Measurements from ENCODE around the gene NOTO.
A peak's percentile ranks its signal among the peaks of the same experiment; 100 is the strongest.
"Not testable (repeated sequence)": the region's sequence is repeated elsewhere in the genome, so short reads cannot be mapped to it uniquely, and the experiment has no call there.

Gene NOTO, protein sequence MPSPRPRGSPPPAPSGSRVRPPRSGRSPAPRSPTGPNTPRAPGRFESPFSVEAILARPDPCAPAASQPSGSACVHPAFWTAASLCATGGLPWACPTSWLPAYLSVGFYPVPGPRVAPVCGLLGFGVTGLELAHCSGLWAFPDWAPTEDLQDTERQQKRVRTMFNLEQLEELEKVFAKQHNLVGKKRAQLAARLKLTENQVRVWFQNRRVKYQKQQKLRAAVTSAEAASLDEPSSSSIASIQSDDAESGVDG

DNA sequence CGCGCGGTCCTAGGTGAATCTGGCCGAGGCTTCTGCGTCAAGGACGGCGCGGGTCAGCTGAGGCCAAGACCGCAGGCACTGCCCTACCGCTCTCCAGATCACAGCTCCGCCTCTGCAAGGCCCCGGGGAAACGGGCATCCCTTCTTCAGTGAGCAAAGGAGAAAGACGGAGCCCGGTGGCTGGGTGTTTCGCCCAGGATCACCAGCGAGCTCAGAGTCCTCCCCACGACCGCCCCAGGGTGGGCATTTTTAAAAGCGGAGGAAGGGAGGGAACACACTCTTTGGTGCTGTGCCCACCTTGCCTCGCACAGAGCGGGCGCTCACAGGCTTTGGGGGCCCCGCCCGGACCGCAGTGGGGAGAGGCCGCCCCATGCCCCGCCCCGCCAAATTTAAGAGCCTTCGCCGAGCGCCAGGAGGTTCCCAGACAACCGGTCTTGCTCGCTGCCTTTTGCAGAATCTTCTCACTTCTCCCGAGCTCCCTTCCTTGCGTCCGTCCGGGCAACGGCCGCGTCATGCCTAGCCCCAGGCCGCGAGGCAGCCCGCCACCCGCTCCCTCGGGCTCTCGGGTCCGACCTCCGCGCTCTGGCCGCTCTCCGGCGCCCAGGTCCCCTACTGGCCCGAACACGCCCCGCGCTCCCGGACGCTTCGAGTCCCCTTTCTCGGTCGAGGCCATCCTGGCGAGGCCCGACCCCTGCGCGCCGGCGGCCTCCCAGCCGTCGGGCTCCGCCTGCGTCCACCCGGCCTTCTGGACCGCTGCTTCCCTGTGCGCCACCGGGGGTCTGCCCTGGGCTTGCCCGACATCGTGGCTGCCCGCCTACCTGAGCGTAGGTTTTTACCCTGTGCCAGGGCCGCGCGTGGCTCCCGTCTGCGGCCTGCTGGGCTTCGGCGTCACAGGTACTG, at the start of gene NOTO:
Gene NOTO, plus strand, starts transcription at position 419 of the 899 bp plus-strand sequence. Its CDS starts 93 bp downstream, at position 512.
- no peak for DNase-seq (ENCODE audit: low read depth in 2 of 2)

DNA sequence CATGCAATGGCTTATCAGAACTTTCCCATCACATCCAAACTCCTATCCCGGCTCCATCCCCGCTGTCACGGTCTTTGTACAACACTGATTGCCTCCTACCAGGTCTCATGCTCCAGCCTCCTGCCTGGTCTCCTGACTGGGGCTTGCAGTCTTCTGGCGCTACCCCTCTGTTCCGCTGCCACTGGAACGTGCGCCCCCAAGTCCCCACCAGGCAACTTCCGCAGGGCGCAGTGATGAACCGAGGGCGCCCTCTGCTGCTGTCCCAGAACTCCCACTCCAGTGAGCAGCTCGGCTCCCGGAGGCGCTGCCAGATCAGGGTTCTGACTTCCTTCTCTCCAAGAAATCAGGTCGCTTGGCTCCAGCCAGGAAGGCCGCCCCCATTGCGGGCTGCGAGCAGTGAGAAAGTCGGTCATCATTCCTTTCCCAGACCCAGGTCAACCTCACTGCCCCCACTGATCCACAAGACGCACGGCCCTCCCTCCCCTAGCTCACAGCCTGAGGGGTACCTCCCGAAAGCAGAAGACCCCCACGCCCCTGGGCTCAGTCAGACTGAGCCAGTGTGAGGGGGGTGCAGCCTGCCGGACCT, 45.7 kb upstream of the NOTO start:
- DNase-seq (ENCODE audit: low read depth in 2 of 2): no peak

DNA sequence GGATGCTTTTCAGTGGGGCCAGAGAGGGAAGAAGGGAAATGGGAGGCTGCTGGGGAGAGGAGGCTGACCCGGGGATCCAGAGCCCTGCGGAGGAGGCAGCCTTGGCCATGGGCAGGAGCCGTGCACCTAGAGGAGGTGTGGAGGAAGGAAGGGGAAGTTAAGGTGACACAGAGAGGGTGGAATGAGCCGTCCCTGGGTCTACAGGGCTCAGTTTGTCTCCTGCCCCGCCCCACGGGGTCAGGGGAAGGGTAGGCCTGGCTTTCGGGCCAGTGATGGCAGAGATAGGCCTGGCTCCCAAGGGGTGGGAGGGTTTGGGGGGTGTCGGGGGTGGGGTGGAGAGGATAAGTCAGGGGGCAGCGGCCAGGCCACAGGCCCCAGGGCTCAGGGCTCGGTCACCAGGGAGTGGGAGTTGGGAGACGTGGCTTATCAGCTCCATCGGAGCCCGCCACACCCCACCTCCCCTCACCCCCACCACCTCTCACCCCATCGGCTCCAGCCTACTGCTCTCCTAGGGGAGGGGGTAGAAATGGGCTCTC, 39.5 kb upstream of the NOTO start:
- DNase-seq (ENCODE audit: low read depth in 2 of 2): no peak

DNA sequence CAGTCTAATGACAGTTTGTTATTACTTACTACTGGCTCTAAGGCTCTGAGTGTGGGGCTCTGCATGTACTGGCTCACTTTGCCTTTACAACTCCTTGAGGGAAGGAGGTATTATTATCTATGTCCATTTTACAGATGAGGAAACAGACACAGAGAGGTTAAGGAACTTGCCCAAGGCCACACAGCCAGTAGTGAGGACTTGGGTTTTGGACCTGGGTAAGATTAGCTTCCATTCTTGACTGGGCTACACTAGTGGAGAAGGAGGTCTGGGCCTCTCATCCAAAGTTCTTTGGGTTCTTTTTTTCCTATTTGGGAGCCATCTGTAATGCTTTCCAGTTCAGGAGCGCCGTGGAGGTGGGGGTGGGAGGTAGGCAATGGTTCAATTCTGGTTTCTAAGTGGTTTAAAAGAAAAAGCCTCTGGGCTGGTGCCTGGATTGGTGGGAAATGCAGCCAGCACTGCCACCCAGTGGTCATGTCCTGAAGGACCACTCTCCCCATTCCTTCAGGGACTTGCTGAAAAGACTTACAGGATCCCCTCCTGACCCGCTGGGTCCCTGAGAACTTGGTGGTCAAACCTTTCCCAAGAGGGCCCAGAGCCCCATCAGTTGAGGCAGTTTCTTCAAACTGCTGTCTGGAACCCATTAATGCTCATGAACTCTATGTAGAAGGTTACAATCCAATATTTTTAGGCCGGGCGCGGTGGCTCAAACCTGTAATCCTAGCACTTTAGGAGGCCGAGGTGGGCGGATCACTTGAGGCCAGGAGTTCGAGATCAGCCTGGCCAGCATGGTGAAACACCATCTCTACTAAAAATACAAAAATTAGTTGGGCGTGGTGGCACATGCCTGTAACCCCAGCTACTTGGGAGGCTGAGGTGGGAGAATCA, 38.6 kb upstream of the NOTO start:
- no peak for DNase-seq (ENCODE audit: low read depth in 2 of 2)

GRCh38 chr2:73165978-73166377, 36.4 kb upstream of the NOTO start:
- DNase-seq (ENCODE audit: low read depth in 2 of 2): not testable (repeated sequence)

GRCh38 chr2:73166813-73167212, 35.6 kb upstream of the NOTO start:
- not testable (repeated sequence) for DNase-seq (ENCODE audit: low read depth in 2 of 2)

- DNase-seq (ENCODE audit: low read depth in 2 of 2): not testable (repeated sequence)
Observed at GRCh38 chr2:73168348-73168747, 34.0 kb upstream of the NOTO start.

GRCh38 chr2:73170341-73170740, 32.0 kb upstream of the NOTO start:
- DNase-seq (ENCODE audit: low read depth in 2 of 2): not testable (repeated sequence)

GRCh38 chr2:73172963-73173362, 29.4 kb upstream of the NOTO start:
- DNase-seq (ENCODE audit: low read depth in 2 of 2): no peak

DNA sequence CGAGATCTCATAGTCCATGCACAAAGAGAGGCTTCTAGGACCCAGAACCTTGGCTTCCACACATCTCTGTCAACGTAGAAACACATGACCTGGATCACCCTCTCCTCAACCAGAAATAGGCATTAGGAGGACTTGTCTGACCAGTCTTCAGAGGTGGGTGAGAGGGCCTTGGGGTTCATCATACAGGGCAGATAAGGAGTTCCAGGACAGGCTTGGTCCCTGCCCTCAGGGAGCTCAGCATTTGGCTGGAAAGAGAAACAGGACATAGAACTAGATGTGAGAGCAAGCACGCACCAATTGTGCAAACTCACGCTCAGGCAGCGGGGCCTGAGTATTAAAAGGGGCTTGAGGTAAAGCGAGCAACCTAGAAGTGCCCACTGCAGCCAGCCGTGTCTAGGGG, 28.6 kb upstream of the NOTO start:
- no peak for DNase-seq (ENCODE audit: low read depth in 2 of 2)

DNA sequence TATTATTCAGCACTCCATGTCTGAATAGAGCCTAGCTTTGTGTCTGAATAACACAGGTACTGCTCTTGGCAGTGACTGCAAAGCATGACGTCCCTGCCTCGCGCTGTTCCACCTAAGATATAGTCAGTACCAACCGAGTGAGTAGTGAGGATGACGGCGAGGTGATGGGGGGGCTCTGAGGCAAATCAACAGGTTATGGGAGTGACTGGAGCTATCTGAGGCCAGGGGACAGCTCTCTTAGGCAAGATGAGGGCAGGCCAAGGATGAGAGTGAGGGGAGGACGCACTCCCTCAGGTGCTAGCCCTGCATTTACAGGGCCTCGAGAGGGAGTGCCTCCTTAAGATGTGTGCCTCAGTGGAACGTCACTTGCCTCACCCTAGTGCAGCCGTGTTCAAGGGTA, 28.1 kb upstream of the NOTO start:
- no peak for DNase-seq (ENCODE audit: low read depth in 2 of 2)

GRCh38 chr2:73174941-73175662, 27.3 kb upstream of the NOTO start:
- DNase-seq (ENCODE audit: low read depth in 2 of 2): no peak

- peak; percentile 29 to 47 for DNase-seq (ENCODE audit: low read depth in 2 of 2)
Observed at GRCh38 chr2:73175663-73176204, 26.6 kb upstream of the NOTO start.

GRCh38 chr2:73176205-73176880, 26.0 kb upstream of the NOTO start:
- no peak for DNase-seq (ENCODE audit: low read depth in 2 of 2)

DNA sequence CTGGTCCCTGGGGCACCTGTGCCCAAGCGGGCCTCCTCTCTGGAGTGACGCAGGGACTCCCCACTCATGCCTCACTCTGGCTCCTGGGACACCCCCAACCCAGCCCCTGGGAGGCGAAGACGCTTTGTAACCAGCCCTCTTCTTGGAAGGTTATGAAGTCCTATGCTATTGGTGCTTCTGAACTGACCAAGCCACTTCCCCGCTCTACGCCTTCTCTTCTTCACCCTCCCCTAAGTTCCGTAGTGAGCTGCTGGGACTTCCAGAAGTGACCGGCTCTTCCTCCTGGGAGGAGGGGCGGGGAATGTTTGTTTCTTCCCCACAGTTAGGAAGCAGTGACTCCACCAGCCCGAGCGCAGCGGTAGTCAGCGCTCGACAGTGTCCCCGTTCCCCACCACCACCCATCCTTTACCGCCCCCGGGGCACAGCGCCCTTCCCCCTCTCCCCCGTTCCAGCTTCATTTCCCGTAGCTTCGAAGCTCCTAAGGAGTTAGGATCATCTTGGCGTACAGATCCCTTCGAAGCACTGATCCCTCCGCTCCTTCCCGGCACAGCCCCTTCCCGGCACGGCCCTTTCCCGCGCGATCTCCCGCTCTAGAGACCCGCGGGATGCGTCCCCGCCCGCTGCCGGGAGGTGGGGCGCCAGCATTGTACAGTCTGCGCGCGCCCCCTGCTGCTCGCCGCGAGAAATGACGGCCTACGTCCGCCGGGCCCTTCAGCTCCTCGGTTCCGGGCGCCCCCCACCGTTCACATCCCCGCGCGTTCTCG, 25.3 kb upstream of the NOTO start:
- peak; percentile 68 to 78 for DNase-seq (ENCODE audit: low read depth in 2 of 2)

GRCh38 chr2:73177645-73178255, 24.6 kb upstream of the NOTO start:
- no peak for DNase-seq (ENCODE audit: low read depth in 2 of 2)

DNA sequence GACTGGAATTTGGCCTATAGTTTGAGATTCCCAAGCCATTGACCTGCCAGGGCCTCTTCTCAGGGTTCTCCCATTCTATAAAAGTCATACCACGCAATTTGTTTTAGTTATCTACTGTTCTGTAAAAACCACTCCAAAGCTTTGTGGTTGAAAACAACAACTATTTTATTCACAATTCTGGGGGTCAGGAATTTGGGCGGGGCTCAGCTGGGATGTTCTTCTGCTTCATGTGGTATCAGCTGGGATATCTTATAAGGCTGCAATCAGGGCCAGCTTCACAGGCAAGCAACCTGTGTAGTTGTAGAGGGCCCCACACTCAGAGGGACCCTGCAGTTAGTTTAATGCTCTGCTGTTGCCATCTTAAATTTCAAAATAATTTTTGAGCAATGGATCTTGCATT, 16.4 kb upstream of the NOTO start:
- DNase-seq (ENCODE audit: low read depth in 2 of 2): no peak

DNA sequence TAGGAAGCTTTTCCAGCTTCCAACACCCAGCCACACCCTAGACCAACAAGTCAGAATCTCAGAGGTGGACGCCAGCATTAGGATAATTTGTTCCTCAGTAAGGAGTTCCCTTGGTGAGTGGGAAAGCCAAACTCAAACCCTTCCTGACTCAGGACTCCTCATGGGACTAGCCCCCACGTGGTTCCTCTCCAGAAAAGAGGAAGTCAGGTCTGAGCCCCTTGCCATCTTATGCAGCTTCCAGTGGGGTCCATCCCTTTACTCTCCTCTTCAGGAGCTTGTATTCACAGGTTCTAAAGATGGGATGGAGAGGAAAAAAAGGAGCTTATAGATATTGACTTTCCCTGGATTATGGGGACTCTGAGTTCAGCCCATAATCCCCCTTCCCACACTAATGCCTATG, 14.8 kb upstream of the NOTO start:
- DNase-seq (ENCODE audit: low read depth in 2 of 2): no peak

- no peak for DNase-seq (ENCODE audit: low read depth in 2 of 2)
Observed at GRCh38 chr2:73197579-73197978, 4.8 kb upstream of the NOTO start.

Data from stimulated activated CD8-positive, alpha-beta memory T cell treated with anti-CD3 and anti-CD28 coated beads, Interleukin-15, amount 100 ng/mL, for 4 hours (primary cell).